Thoracic aorta (tissue), 2 donors: Measurements from ENCODE around the gene MED13L. TPM values are rescaled to one million over a fixed set of nuclear protein-coding genes. Genes with fewer than 3 reads are reported as not detected.

ENCODE experiments used
- ATAC-seq: fragments of 150-250 bp; one replicate; pipeline ENCODE4 v1.8.0; 2017; ENCODE audit warnings: low read depth; ENCODE audit not compliant: insufficient number of reproducible peaks, low FRiP score
- DNase-seq: peaks from one replicate; pipeline ENCODE4 v3.0.0-alpha.2; 2020; ENCODE audit warnings: low spot score
- H3K27ac ChIP-seq, 2 donors: fragments of 200-600 bp; sonication (generic); 1 replicate in 1 of 2; 2 replicates in 1 of 2; pipeline ENCODE4 v1.5.1; 2016; ENCODE audit warnings: mild to moderate bottlenecking in 2 of 2, moderate library complexity in 2 of 2
- H3K27me3 ChIP-seq: fragments of 200-600 bp; sonication (generic); replicated peaks from 2 replicates; pipeline ENCODE4 v1.6.0; 2016; ENCODE audit warnings: mild to moderate bottlenecking; ENCODE audit not compliant: insufficient read depth
- H3K36me3 ChIP-seq: fragments of 200-600 bp; sonication (generic); one replicate; pipeline ENCODE4 v1.5.1; 2016
- H3K4me1 ChIP-seq, 2 donors: fragments of 200-600 bp; sonication (generic); 1 replicate in 1 of 2; 2 replicates in 1 of 2; pipeline versions ENCODE4 v1.5.1 to v1.6.0; 2016; ENCODE audit warnings: low read depth in 2 of 2, mild to moderate bottlenecking in 1 of 2; ENCODE audit not compliant: control insufficient read depth in 1 of 2
- H3K4me3 ChIP-seq: fragments of 200-600 bp; sonication (generic); 2 replicates; pipeline ENCODE4 v1.5.1; 2016; ENCODE audit warnings: mild to moderate bottlenecking
- H3K9me3 ChIP-seq: fragments of 200-600 bp; sonication (generic); 2 replicates; pipeline ENCODE4 v1.5.1; 2016
- CTCF ChIP-seq: fragments of 200-600 bp; sonication (generic); IDR thresholded peaks from one replicate; pipeline ENCODE4 v1.5.1; 2019; ENCODE audit warnings: antibody characterized with exemption
- total RNA-seq, 2 donors: library from RNA; depleted of rRNA; stranded (reverse); fragments of >200 nt; gene quantifications; one replicate each; pipeline versions ENCODE4 v1.1.0 to v1.2.3, GENCODE V29; 2016

The MED13L gene
- total RNA-seq, 2 donors from 2014 or later = 186 to 221 TPM

GRCh38 chr12:116266631-116267349 lies 10.7 kb downstream of the MED13L start:
- peaks cover 54 to 75% of the 10 kb centered on the region in 2 donors for H3K4me1 ChIP-seq
- ATAC-seq = no peak
- no peak for TF ChIP-seq CTCF
- no peak for DNase-seq
- H3K27ac ChIP-seq = no peak overlapping the region
- no peak overlapping the region for H3K4me3 ChIP-seq
- H3K36me3 ChIP-seq = no peaks in the 10 kb centered on the region
- H3K27me3 ChIP-seq = no peaks in the 10 kb centered on the region
- H3K9me3 ChIP-seq = no peaks in the 10 kb centered on the region

- ATAC-seq = no peak
Observed at GRCh38 chr12:116266168-116266601, 11.3 kb downstream of the MED13L start.

GRCh38 chr12:116265351-116266147 lies 11.9 kb downstream of the MED13L start:
- no peak for TF ChIP-seq CTCF
- Histone ChIP-seq H3K27ac (no peak overlapping the region), H3K36me3 (no peaks in the 10 kb centered on the region), H3K9me3 (no peaks in the 10 kb centered on the region), H3K4me1 (peaks cover 64 to 88% of the 10 kb centered on the region in 2 donors), H3K27me3 (no peaks in the 10 kb centered on the region), H3K4me3 (no peak overlapping the region)
- DNase-seq (no peak), ATAC-seq (no peak)

More at GRCh38 chr12:116266168-116266601, 11.3 kb downstream of the MED13L start:
- Histone ChIP-seq H3K36me3 (no peaks in the 10 kb centered on the region), H3K9me3 (no peaks in the 10 kb centered on the region), H3K4me3 (no peak overlapping the region), H3K27me3 (no peaks in the 10 kb centered on the region), H3K27ac (no peak overlapping the region), H3K4me1 (peaks cover 60 to 81% of the 10 kb centered on the region in 2 donors)
- TF ChIP-seq CTCF = no peak
- no peak for DNase-seq

- no peaks in the 10 kb centered on the region for H3K36me3 ChIP-seq
- H3K4me3 ChIP-seq = no peak overlapping the region
- no peaks in the 10 kb centered on the region for H3K9me3 ChIP-seq
- no peaks in the 10 kb centered on the region for H3K27me3 ChIP-seq
- peaks cover 69 to 88% of the 10 kb centered on the region in 2 donors for H3K4me1 ChIP-seq
- ATAC-seq (no peak), DNase-seq (no peak)
- TF ChIP-seq CTCF = no peak
- no peak overlapping the region for H3K27ac ChIP-seq
Observed at GRCh38 chr12:116264525-116265070, 12.9 kb downstream of the MED13L start.

GRCh38 chr12:116263844-116264243 lies 13.6 kb downstream of the MED13L start:
- H3K4me1 ChIP-seq = peaks cover 69 to 88% of the 10 kb centered on the region in 2 donors
- no peaks in the 10 kb centered on the region for H3K36me3 ChIP-seq
- no peaks in the 10 kb centered on the region for H3K9me3 ChIP-seq
- DNase-seq = no peak
- no peak overlapping the region for H3K4me3 ChIP-seq
- H3K27me3 ChIP-seq = no peaks in the 10 kb centered on the region
- no peak for ATAC-seq
- no peak overlapping the region for H3K27ac ChIP-seq
- no peak for TF ChIP-seq CTCF
